Prostate gland (tissue), 2 donors: ENCODE data around the gene ANAPC16.

Experiments
- CTCF ChIP-seq, 4 experiments: fragments of 200-600 bp in 2 of 4; fragments of 450-650 bp in 2 of 4; sonication (generic) in 2 of 4; IDR thresholded peaks; 1 replicate in 3 of 4; 2 replicates in 1 of 4; pipeline ENCODE4 v1.5.1; 2016 to 2019; ENCODE audit warnings: antibody characterized with exemption in 4 of 4, mild to moderate bottlenecking in 2 of 4, moderate library complexity in 2 of 4
- POLR2A ChIP-seq: fragments of 450-650 bp; IDR thresholded peaks from one replicate; pipeline ENCODE4 v1.6.1; 2016; ENCODE audit warnings: antibody characterized with exemption, mild to moderate bottlenecking
- POLR2AphosphoS5 ChIP-seq: sonication (generic); formaldehyde crosslinking; IDR thresholded peaks from one replicate; pipeline ENCODE4 v1.6.1; 2017; ENCODE audit warnings: antibody characterized with exemption

GRCh38 chr10:72215611-72216549 is at the start of gene ANAPC16, which contains the start of gene ASCC1:
- TF ChIP-seq CTCF (IDR thresholded peaks at IDR 0.05) (peak in 1 of 4 experiments; percentile 22), POLR2A (peak; percentile 81), POLR2AphosphoS5 (peak; percentile 98)
